Osteocyte (in vitro differentiated cells): ENCODE measurements around the gene FNDC8. TPM values are rescaled to one million over a fixed set of nuclear protein-coding genes. Genes with fewer than 3 reads are reported as not detected.

Experiments
- DNase-seq: peaks from one replicate; pipeline ENCODE4 v3.0.0; 2021; ENCODE audit warnings: mixed read lengths; ENCODE audit not compliant: unreplicated experiment; ENCODE audit errors: extremely low spot score
- H3K27ac Mint-ChIP-seq: one replicate; pipeline ENCODE4 v1.8.0; 2021; ENCODE audit warnings: mild to moderate bottlenecking, mixed read lengths; ENCODE audit not compliant: unreplicated experiment
- H3K27me3 Mint-ChIP-seq: one replicate; pipeline ENCODE4 v1.8.0; 2021; ENCODE audit warnings: mixed read lengths; ENCODE audit not compliant: unreplicated experiment
- H3K36me3 Mint-ChIP-seq: one replicate; pipeline ENCODE4 v1.8.0; 2021; ENCODE audit warnings: mixed read lengths; ENCODE audit not compliant: unreplicated experiment
- H3K4me1 Mint-ChIP-seq: one replicate; pipeline ENCODE4 v1.8.0; 2021; ENCODE audit warnings: mixed read lengths; ENCODE audit not compliant: unreplicated experiment
- H3K4me3 Mint-ChIP-seq: one replicate; pipeline ENCODE4 v1.8.0; 2021; ENCODE audit warnings: mild to moderate bottlenecking, moderate library complexity, mixed read lengths; ENCODE audit not compliant: unreplicated experiment
- H3K9me3 Mint-ChIP-seq: one replicate; pipeline ENCODE4 v1.8.0; 2021; ENCODE audit warnings: mixed read lengths; ENCODE audit not compliant: unreplicated experiment
- CTCF ChIP-seq: fragments of 200-600 bp; sonication (generic); IDR thresholded peaks from 2 replicates; pipeline ENCODE4 v1.5.0; 2021; ENCODE audit warnings: antibody characterized with exemption, mild to moderate bottlenecking, moderate library complexity
- total RNA-seq: library from RNA; stranded (reverse); gene quantifications from 2 replicates; pipeline ENCODE4 v1.2.1, GENCODE V29; 2021

FNDC8 gene
- total RNA-seq, 1 donor from 2014 or later: not detected

- Mint-ChIP-seq H3K27ac (no peak overlapping the region), H3K36me3 (peaks cover 15% of the 10 kb centered on the region), H3K27me3 (no peaks in the 10 kb centered on the region), H3K4me3 (no peak overlapping the region), H3K4me1 (peaks cover 2% of the 10 kb centered on the region), H3K9me3 (no peaks in the 10 kb centered on the region)
- peak; percentile 68 for DNase-seq
- TF ChIP-seq CTCF: no peak
Measured at GRCh38 chr17:35097776-35098175, 23.6 kb upstream of the FNDC8 start.

GRCh38 chr17:35099908-35100307 lies 21.5 kb upstream of the FNDC8 start:
- Mint-ChIP-seq H3K27ac (no peak overlapping the region), H3K27me3 (no peaks in the 10 kb centered on the region), H3K36me3 (peaks cover 18% of the 10 kb centered on the region), H3K4me3 (no peak overlapping the region), H3K9me3 (no peaks in the 10 kb centered on the region), H3K4me1 (peaks cover 1% of the 10 kb centered on the region)
- no peak for DNase-seq
- TF ChIP-seq CTCF: no peak

GRCh38 chr17:35101036-35101435 lies 20.4 kb upstream of the FNDC8 start:
- no peaks in the 10 kb centered on the region for H3K9me3 Mint-ChIP-seq
- H3K27me3 Mint-ChIP-seq: no peaks in the 10 kb centered on the region
- H3K27ac Mint-ChIP-seq: no peak overlapping the region
- H3K4me3 Mint-ChIP-seq: no peak overlapping the region
- peaks cover 26% of the 10 kb centered on the region for H3K36me3 Mint-ChIP-seq
- no peaks in the 10 kb centered on the region for H3K4me1 Mint-ChIP-seq
- no peak for TF ChIP-seq CTCF
- DNase-seq: no peak

GRCh38 chr17:35101725-35102124 lies 19.7 kb upstream of the FNDC8 start:
- H3K27ac Mint-ChIP-seq: no peak overlapping the region
- no peak for DNase-seq
- no peak overlapping the region for H3K4me3 Mint-ChIP-seq
- H3K9me3 Mint-ChIP-seq: no peaks in the 10 kb centered on the region
- TF ChIP-seq CTCF: no peak
- peaks cover 33% of the 10 kb centered on the region for H3K36me3 Mint-ChIP-seq
- H3K27me3 Mint-ChIP-seq: no peaks in the 10 kb centered on the region
- H3K4me1 Mint-ChIP-seq: no peaks in the 10 kb centered on the region

- Mint-ChIP-seq H3K27me3 (no peaks in the 10 kb centered on the region), H3K36me3 (peaks cover 33% of the 10 kb centered on the region), H3K9me3 (no peaks in the 10 kb centered on the region), H3K4me3 (no peak overlapping the region), H3K4me1 (no peaks in the 10 kb centered on the region), H3K27ac (no peak overlapping the region)
- no peak for TF ChIP-seq CTCF
- no peak for DNase-seq
Measured at GRCh38 chr17:35103271-35103670, 18.1 kb upstream of the FNDC8 start.
